Osteocyte (in vitro differentiated cells): Measurements from ENCODE around the gene KDM4C. TPM values are rescaled to one million over a fixed set of nuclear protein-coding genes. Genes with fewer than 3 reads are reported as not detected.

Source experiments
- DNase-seq: peaks from one replicate; pipeline ENCODE4 v3.0.0; 2021; ENCODE audit warnings: mixed read lengths; ENCODE audit not compliant: unreplicated experiment; ENCODE audit errors: extremely low spot score
- H3K27ac Mint-ChIP-seq: one replicate; pipeline ENCODE4 v1.8.0; 2021; ENCODE audit warnings: mild to moderate bottlenecking, mixed read lengths; ENCODE audit not compliant: unreplicated experiment
- H3K27me3 Mint-ChIP-seq: one replicate; pipeline ENCODE4 v1.8.0; 2021; ENCODE audit warnings: mixed read lengths; ENCODE audit not compliant: unreplicated experiment
- H3K36me3 Mint-ChIP-seq: one replicate; pipeline ENCODE4 v1.8.0; 2021; ENCODE audit warnings: mixed read lengths; ENCODE audit not compliant: unreplicated experiment
- H3K4me1 Mint-ChIP-seq: one replicate; pipeline ENCODE4 v1.8.0; 2021; ENCODE audit warnings: mixed read lengths; ENCODE audit not compliant: unreplicated experiment
- H3K4me3 Mint-ChIP-seq: one replicate; pipeline ENCODE4 v1.8.0; 2021; ENCODE audit warnings: mild to moderate bottlenecking, moderate library complexity, mixed read lengths; ENCODE audit not compliant: unreplicated experiment
- H3K9me3 Mint-ChIP-seq: one replicate; pipeline ENCODE4 v1.8.0; 2021; ENCODE audit warnings: mixed read lengths; ENCODE audit not compliant: unreplicated experiment
- total RNA-seq: library from RNA; stranded (reverse); gene quantifications from 2 replicates; pipeline ENCODE4 v1.2.1, GENCODE V29; 2021
- TF ChIP-seq, protein P1 (sequence below): fragments of 200-600 bp; sonication (generic); IDR thresholded peaks from 2 replicates; pipeline ENCODE4 v1.5.0; 2021; ENCODE audit warnings: antibody characterized with exemption, mild to moderate bottlenecking, moderate library complexity

KDM4C gene
- total RNA-seq, 1 donor from 2014 or later, result 25.3 TPM

DNA sequence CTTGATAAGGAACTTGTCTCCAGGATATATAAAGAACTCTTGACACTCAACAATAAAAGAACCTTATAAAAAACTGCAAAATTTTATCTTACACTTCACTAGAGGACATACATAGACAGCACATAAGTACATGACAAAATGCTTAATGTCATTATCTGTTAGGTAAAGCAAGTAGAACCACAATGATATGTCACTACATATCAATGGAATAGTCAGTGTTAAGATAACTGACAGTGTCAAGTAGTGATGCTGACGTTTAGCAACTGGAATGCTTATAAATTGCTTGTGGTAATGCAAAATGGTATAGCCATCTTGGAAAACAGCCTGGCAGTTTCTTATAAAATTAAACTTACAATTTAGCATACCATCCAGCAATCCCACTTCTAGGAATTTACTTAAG, 314.1 kb downstream of the KDM4C start:
- Mint-ChIP-seq H3K27ac (no peak overlapping the region), H3K4me1 (no peaks in the 10 kb centered on the region), H3K27me3 (no peaks in the 10 kb centered on the region), H3K4me3 (no peak overlapping the region), H3K36me3 (peaks cover 8% of the 10 kb centered on the region), H3K9me3 (no peaks in the 10 kb centered on the region)
- DNase-seq, result no peak
- TF ChIP-seq, protein P1, sequence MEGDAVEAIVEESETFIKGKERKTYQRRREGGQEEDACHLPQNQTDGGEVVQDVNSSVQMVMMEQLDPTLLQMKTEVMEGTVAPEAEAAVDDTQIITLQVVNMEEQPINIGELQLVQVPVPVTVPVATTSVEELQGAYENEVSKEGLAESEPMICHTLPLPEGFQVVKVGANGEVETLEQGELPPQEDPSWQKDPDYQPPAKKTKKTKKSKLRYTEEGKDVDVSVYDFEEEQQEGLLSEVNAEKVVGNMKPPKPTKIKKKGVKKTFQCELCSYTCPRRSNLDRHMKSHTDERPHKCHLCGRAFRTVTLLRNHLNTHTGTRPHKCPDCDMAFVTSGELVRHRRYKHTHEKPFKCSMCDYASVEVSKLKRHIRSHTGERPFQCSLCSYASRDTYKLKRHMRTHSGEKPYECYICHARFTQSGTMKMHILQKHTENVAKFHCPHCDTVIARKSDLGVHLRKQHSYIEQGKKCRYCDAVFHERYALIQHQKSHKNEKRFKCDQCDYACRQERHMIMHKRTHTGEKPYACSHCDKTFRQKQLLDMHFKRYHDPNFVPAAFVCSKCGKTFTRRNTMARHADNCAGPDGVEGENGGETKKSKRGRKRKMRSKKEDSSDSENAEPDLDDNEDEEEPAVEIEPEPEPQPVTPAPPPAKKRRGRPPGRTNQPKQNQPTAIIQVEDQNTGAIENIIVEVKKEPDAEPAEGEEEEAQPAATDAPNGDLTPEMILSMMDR, result no peak

DNA sequence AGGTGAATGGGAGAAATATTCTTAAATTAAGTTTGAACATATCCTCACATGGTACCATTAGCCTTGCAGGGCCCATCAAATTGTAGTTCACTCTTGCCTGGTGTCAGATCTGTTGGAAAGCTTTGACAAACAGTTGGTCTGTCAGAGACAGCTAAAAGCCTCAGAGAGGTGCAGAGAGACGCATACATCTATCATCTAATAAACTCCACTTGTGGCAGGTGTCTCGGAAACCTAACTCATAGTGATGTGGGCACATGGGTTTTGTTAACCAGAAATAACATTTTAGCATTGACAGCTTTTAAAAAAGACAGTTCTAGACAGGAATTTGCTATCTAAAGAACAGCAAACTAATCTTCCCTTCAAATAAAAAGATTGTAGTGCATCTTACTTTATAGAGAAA, 315.9 kb downstream of the KDM4C start:
- peaks cover 11% of the 10 kb centered on the region for H3K36me3 Mint-ChIP-seq
- H3K27me3 Mint-ChIP-seq, result no peaks in the 10 kb centered on the region
- TF ChIP-seq, protein P1, result no peak
- no peaks in the 10 kb centered on the region for H3K9me3 Mint-ChIP-seq
- DNase-seq, result no peak
- no peak overlapping the region for H3K4me3 Mint-ChIP-seq
- H3K27ac Mint-ChIP-seq, result no peak overlapping the region
- H3K4me1 Mint-ChIP-seq, result no peaks in the 10 kb centered on the region

DNA sequence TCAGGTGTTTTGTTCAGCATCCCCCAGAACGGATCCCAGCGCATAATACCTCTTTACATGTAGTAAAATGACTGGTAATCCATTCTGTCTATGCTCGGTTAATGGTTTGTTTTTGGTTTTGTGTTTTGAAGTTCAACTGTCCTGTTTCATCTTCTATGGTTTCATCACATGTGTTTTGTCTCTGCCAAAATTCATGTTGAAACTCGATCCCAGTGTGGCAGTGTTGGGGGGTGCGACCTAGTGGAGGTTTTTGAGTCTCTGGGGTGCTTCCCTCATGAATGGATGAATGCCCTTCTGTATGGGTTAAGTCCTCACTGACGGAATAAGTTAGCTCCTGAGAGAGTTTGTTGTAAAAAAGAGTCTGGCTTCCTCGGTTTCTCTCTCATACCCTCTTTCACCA, 317.4 kb downstream of the KDM4C start:
- no peaks in the 10 kb centered on the region for H3K9me3 Mint-ChIP-seq
- DNase-seq, result no peak
- no peaks in the 10 kb centered on the region for H3K4me1 Mint-ChIP-seq
- H3K27ac Mint-ChIP-seq, result no peak overlapping the region
- H3K27me3 Mint-ChIP-seq, result no peaks in the 10 kb centered on the region
- no peak overlapping the region for H3K4me3 Mint-ChIP-seq
- H3K36me3 Mint-ChIP-seq, result peaks cover 11% of the 10 kb centered on the region
- TF ChIP-seq, protein P1, result no peak

DNA sequence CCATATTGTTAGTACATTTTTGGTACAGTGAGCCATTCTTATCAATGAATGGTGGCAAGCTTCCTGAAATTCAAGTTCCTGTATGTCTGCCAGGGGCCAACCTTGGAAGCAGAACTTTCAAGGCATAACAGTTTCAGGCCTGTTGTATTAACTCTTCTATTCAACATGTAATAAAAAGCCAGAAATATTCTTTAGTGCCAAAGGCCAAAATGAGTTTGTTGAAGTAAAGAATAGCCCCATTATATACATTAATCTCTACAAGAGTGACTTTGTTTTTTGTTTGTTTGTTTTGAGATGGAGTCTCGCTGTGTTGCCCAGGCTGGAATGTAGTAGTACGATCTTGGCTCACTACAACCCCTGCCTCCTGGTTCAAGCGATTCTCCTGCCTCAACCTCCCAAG, 321.3 kb downstream of the KDM4C start:
- peaks cover 8% of the 10 kb centered on the region for H3K36me3 Mint-ChIP-seq

DNA sequence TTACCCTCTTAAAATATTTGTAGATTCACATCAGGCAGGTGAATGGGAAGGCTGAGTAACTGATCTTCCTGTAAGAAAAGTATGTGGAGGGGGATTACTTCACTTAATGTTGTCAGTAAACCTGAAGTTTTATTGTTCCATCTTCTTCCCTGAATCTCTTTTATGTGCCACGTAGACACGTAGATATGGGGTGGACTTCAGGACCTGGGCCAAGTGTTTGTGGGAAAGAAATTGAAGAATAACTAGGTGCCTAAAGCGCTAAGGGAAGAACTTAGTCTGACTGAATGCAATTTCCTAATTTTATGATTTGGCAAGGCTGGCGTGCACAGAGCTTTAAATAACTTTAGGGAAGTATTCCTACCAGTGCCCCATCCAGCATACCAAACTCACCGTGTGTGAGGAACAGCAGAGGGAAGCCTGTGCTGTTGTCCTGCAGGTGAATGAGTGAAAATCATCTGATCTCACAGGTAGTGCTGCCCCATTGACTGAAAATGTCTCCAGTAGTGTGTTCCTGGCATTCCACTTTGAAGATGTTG, 323.4 kb downstream of the KDM4C start:
- Mint-ChIP-seq H3K27me3 (no peaks in the 10 kb centered on the region), H3K4me3 (no peak overlapping the region), H3K9me3 (no peaks in the 10 kb centered on the region), H3K4me1 (peaks cover 1% of the 10 kb centered on the region), H3K27ac (no peak overlapping the region), H3K36me3 (peaks cover 4% of the 10 kb centered on the region)
- DNase-seq, result no peak
- TF ChIP-seq, protein P1, result no peak

More for the DNA sequence above, 321.3 kb downstream of the KDM4C start:
- TF ChIP-seq, protein P1, result no peak
- H3K4me3 Mint-ChIP-seq, result no peak overlapping the region
- H3K27ac Mint-ChIP-seq, result no peak overlapping the region
- no peaks in the 10 kb centered on the region for H3K9me3 Mint-ChIP-seq
- no peaks in the 10 kb centered on the region for H3K27me3 Mint-ChIP-seq
- no peak for DNase-seq
- peaks cover under 1% of the 10 kb centered on the region for H3K4me1 Mint-ChIP-seq
